Measurements from ENCODE around the gene TUBGCP2. TPM values are rescaled to one million over a fixed set of nuclear protein-coding genes. Genes with fewer than 3 reads are reported as not detected.
A peak's percentile ranks its signal among the peaks of the same experiment; 100 is the strongest.

TUBGCP2 gene
- total and polyA plus RNA-seq, 2 donors from 2014 or later = 61.4 to 93.3 TPM

GRCh38 chr10:133306097-133306476, 2.6 kb downstream of the TUBGCP2 start:
- peak in 1 of 5 donors; percentile 45 for DNase-seq
- Histone ChIP-seq H3K4me3 (ENCODE audit: low read length in 3 of 3) (peak overlapping the region in 1 of 3 donors; percentile 22), H3K27me3 (ENCODE audit: control insufficient read depth, insufficient read depth, low read length) (no peaks in the 10 kb centered on the region), H3K9ac (ENCODE audit: low read length in 3 of 3) (peak overlapping the region in 1 of 3 donors; percentile 15), H3K36me3 (ENCODE audit: control insufficient read depth in 2 of 3, insufficient read depth in 3 of 3, low read length in 3 of 3) (peaks cover 0 to 15% (median 5%) of the 10 kb centered on the region in 3 donors), H3K9me3 (ENCODE audit: control insufficient read depth in 2 of 3, insufficient read depth in 1 of 3, low read length in 3 of 3) (no peaks in the 10 kb centered on the region), H3K27ac (ENCODE audit: low read depth in 2 of 2, low read length in 2 of 2) (peak overlapping the region; percentile 36 to 47), H3K4me1 (ENCODE audit: control insufficient read depth in 2 of 3, insufficient read depth in 2 of 3, low read depth in 1 of 3, low read length in 3 of 3) (peaks cover 3 to 27% (median 14%) of the 10 kb centered on the region in 3 donors)
- intact Hi-C loops (cut with DNase I) = no loop called here
- FAIRE-seq = no peak
- TF ChIP-seq CTCF (IDR thresholded peaks at IDR 0.05; ENCODE audit: borderline replicate concordance, extremely low read depth, insufficient read depth) = no peak

GRCh38 chr10:133303206-133303605, 5.5 kb downstream of the TUBGCP2 start:
- Histone ChIP-seq H3K4me3 (ENCODE audit: low read length in 3 of 3) (no peak overlapping the region), H3K9me3 (ENCODE audit: control insufficient read depth in 2 of 3, insufficient read depth in 1 of 3, low read length in 3 of 3) (no peaks in the 10 kb centered on the region), H3K9ac (ENCODE audit: low read length in 3 of 3) (no peak overlapping the region), H3K4me1 (ENCODE audit: control insufficient read depth in 2 of 3, insufficient read depth in 2 of 3, low read depth in 1 of 3, low read length in 3 of 3) (peaks cover 3 to 21% (median 14%) of the 10 kb centered on the region in 3 donors), H3K27ac (ENCODE audit: low read depth in 2 of 2, low read length in 2 of 2) (no peak overlapping the region), H3K27me3 (ENCODE audit: control insufficient read depth, insufficient read depth, low read length) (no peaks in the 10 kb centered on the region), H3K36me3 (ENCODE audit: control insufficient read depth in 2 of 3, insufficient read depth in 3 of 3, low read length in 3 of 3) (peaks cover 0 to 35% (median 25%) of the 10 kb centered on the region in 3 donors)
- intact Hi-C loops (cut with DNase I) = no loop called here
- no peak for TF ChIP-seq CTCF (IDR thresholded peaks at IDR 0.05; ENCODE audit: borderline replicate concordance, extremely low read depth, insufficient read depth)
- FAIRE-seq (no peak), DNase-seq (peak in 1 of 5 donors; percentile 54)

GRCh38 chr10:133302230-133302629, 6.4 kb downstream of the TUBGCP2 start:
- H3K27me3 ChIP-seq (ENCODE audit: control insufficient read depth, insufficient read depth, low read length) = no peaks in the 10 kb centered on the region
- no peaks in the 10 kb centered on the region for H3K9me3 ChIP-seq (ENCODE audit: control insufficient read depth in 2 of 3, insufficient read depth in 1 of 3, low read length in 3 of 3)
- no peak overlapping the region for H3K9ac ChIP-seq (ENCODE audit: low read length in 3 of 3)
- peaks cover 0 to 45% (median 32%) of the 10 kb centered on the region in 3 donors for H3K36me3 ChIP-seq (ENCODE audit: control insufficient read depth in 2 of 3, insufficient read depth in 3 of 3, low read length in 3 of 3)
- no peak overlapping the region for H3K4me3 ChIP-seq (ENCODE audit: low read length in 3 of 3)
- intact Hi-C loops (cut with DNase I) = no loop called here
- DNase-seq (peak in 1 of 5 donors; percentile 66), FAIRE-seq (no peak)
- H3K27ac ChIP-seq (ENCODE audit: low read depth in 2 of 2, low read length in 2 of 2) = no peak overlapping the region
- H3K4me1 ChIP-seq (ENCODE audit: control insufficient read depth in 2 of 3, insufficient read depth in 2 of 3, low read depth in 1 of 3, low read length in 3 of 3) = peaks cover 0 to 13% (median 9%) of the 10 kb centered on the region in 3 donors
- TF ChIP-seq CTCF (IDR thresholded peaks at IDR 0.05; ENCODE audit: borderline replicate concordance, extremely low read depth, insufficient read depth) = no peak

- DNase-seq = peak in 1 of 5 donors; percentile 52
- Histone ChIP-seq H3K27me3 (ENCODE audit: control insufficient read depth, insufficient read depth, low read length) (no peaks in the 10 kb centered on the region), H3K36me3 (ENCODE audit: control insufficient read depth in 2 of 3, insufficient read depth in 3 of 3, low read length in 3 of 3) (peaks cover 2 to 67% (median 44%) of the 10 kb centered on the region in 3 donors), H3K9ac (ENCODE audit: low read length in 3 of 3) (no peak overlapping the region), H3K9me3 (ENCODE audit: control insufficient read depth in 2 of 3, insufficient read depth in 1 of 3, low read length in 3 of 3) (no peaks in the 10 kb centered on the region), H3K4me3 (ENCODE audit: low read length in 3 of 3) (no peak overlapping the region), H3K27ac (ENCODE audit: low read depth in 2 of 2, low read length in 2 of 2) (no peak overlapping the region), H3K4me1 (ENCODE audit: control insufficient read depth in 2 of 3, insufficient read depth in 2 of 3, low read depth in 1 of 3, low read length in 3 of 3) (no peaks in the 10 kb centered on the region)
- no peak for TF ChIP-seq CTCF (IDR thresholded peaks at IDR 0.05; ENCODE audit: borderline replicate concordance, extremely low read depth, insufficient read depth)
- FAIRE-seq = no peak
- intact Hi-C loops (cut with DNase I) = no loop called here
These were observed 8.9 kb downstream of the TUBGCP2 start for GRCh38 chr10:133299738-133300137.
